ENCODE results near the gene WNT11.

WNT11 gene

GRCh38 chr11:76162336-76163288 is 43.7 kb downstream of the WNT11 start:
- Mint-ChIP-seq H3K4me1 (ENCODE audit: low read depth in 2 of 2) (no peaks in the 10 kb centered on the region), H3K27me3 (peaks cover 0 to 6% of the 10 kb centered on the region in 2 donors), H3K36me3 (ENCODE audit: insufficient read depth) (no peaks in the 10 kb centered on the region), H3K27ac (peak overlapping the region; percentile 35 to 49), H3K4me3 (no peak overlapping the region), H3K9me3 (no peaks in the 10 kb centered on the region)
- ATAC-seq (replicated peaks) (no peak), DNase-seq (no peak)

DNA sequence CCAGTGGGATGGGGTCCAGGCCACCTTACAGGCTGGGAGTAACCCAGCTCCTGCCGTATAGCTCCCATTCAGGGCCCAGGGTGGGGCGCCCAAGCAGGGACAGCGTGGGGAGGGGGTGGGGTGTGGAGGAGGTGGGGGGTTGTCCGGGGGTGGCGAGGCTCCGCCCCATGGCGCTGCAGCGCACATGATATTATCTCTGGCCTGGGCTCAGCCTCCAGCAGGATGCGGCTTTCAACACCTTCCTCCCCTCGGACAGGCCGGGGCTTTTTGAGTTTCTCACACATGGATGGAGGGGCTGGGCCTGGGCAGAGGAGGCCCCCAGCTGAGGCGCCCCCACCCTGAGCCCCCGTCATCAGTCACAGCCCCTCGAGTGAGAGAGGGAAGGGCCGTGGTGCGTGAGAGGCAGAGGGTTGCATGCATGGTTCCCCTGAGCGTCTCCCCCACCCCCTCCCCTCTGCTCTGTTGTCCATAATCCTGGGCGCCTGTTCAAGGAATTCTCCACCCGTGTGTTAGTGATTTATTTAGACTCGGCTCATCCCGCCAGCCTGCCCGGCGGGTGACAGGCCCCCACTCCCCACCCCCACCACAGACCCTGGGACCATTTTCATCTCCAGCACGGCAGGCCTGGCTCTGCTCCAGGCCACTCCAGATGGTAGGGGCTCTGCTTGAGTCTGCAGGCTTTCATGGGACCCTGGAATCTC is 44.9 kb downstream of the WNT11 start:
- no peaks in the 10 kb centered on the region for H3K4me1 Mint-ChIP-seq (ENCODE audit: low read depth in 2 of 2)
- peaks cover 0 to 6% of the 10 kb centered on the region in 2 donors for H3K27me3 Mint-ChIP-seq
- no peak overlapping the region for H3K4me3 Mint-ChIP-seq
- no peaks in the 10 kb centered on the region for H3K36me3 Mint-ChIP-seq (ENCODE audit: insufficient read depth)
- peak overlapping the region in 1 of 2 donors; percentile 35 for H3K27ac Mint-ChIP-seq
- no peaks in the 10 kb centered on the region for H3K9me3 Mint-ChIP-seq
- DNase-seq: no peak
- peak; percentile 64 for ATAC-seq (replicated peaks)

DNA sequence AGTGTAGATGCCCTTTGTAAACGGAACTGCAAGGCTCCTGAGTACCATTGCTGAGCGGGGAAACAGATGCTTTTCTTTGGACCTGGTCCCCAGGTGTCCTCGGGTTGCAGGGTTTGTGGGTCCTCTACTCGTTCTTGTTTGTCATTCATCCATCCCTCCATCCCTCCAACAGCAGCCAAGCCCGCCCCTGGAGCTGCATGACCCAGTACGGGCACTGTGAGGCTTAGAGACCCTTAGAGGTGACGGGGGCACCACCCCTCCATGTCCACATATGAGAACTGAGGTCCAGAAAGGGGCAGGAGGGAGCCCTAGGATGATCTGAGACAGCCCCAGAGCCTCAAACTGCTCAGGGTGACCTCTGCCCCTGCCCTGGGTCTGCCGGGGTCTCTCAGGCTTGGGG is 45.4 kb downstream of the WNT11 start:
- no peaks in the 10 kb centered on the region for H3K9me3 Mint-ChIP-seq
- H3K36me3 Mint-ChIP-seq (ENCODE audit: insufficient read depth): no peaks in the 10 kb centered on the region
- no peak for DNase-seq
- no peak overlapping the region for H3K27ac Mint-ChIP-seq
- no peak for ATAC-seq (replicated peaks)
- no peak overlapping the region for H3K4me3 Mint-ChIP-seq
- no peaks in the 10 kb centered on the region for H3K4me1 Mint-ChIP-seq (ENCODE audit: low read depth in 2 of 2)
- peaks cover 0 to 6% of the 10 kb centered on the region in 2 donors for H3K27me3 Mint-ChIP-seq

DNA sequence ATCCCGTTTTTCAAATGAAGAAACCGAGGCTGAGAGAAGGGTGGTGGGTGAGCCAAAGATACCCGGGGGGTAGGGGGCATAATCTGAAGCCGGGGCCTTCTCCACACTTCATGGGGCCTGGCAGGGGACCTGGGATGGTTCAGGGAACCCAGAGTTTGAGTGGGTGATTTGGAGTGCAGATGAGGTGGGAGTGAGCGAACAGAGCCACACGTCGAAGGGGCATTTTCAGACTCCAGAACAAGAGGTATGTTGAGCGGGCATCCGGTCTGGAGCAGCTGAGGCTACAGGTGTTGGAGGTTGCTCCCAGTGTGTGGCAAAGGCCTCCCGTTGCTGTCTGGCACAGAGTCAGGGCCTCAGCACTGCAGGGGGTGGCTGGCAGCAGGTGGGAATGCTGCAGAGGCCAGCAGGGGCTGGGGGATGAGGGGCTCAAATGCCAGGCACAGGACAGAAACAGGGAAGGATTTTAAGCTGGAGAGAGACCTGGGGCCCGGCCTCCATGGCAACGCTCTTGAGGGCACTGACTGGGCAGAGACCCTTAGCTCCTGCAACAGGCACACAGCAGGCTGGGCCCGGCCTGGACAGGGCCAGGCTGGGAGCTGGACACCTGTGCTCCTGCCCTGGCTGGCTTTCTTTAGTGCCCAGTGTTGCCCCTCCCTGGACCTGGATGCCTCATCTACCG is 46.2 kb downstream of the WNT11 start:
- Mint-ChIP-seq H3K27me3 (peaks cover 0 to 6% of the 10 kb centered on the region in 2 donors), H3K36me3 (ENCODE audit: insufficient read depth) (no peaks in the 10 kb centered on the region), H3K27ac (peak overlapping the region in 1 of 2 donors; percentile 49), H3K4me1 (ENCODE audit: low read depth in 2 of 2) (no peaks in the 10 kb centered on the region), H3K4me3 (no peak overlapping the region), H3K9me3 (no peaks in the 10 kb centered on the region)
- no peak for DNase-seq
- no peak for ATAC-seq (replicated peaks)

- DNase-seq: no peak
- H3K4me3 Mint-ChIP-seq: no peak overlapping the region
- no peaks in the 10 kb centered on the region for H3K9me3 Mint-ChIP-seq
- peaks cover 0 to 6% of the 10 kb centered on the region in 2 donors for H3K27me3 Mint-ChIP-seq
- no peak for ATAC-seq (replicated peaks)
- H3K36me3 Mint-ChIP-seq (ENCODE audit: insufficient read depth): no peaks in the 10 kb centered on the region
- peak overlapping the region in 1 of 2 donors; percentile 49 for H3K27ac Mint-ChIP-seq
- peaks cover 0 to 2% of the 10 kb centered on the region in 2 donors for H3K4me1 Mint-ChIP-seq (ENCODE audit: low read depth in 2 of 2)
Observed at GRCh38 chr11:76159303-76159937, 46.9 kb downstream of the WNT11 start.

DNA sequence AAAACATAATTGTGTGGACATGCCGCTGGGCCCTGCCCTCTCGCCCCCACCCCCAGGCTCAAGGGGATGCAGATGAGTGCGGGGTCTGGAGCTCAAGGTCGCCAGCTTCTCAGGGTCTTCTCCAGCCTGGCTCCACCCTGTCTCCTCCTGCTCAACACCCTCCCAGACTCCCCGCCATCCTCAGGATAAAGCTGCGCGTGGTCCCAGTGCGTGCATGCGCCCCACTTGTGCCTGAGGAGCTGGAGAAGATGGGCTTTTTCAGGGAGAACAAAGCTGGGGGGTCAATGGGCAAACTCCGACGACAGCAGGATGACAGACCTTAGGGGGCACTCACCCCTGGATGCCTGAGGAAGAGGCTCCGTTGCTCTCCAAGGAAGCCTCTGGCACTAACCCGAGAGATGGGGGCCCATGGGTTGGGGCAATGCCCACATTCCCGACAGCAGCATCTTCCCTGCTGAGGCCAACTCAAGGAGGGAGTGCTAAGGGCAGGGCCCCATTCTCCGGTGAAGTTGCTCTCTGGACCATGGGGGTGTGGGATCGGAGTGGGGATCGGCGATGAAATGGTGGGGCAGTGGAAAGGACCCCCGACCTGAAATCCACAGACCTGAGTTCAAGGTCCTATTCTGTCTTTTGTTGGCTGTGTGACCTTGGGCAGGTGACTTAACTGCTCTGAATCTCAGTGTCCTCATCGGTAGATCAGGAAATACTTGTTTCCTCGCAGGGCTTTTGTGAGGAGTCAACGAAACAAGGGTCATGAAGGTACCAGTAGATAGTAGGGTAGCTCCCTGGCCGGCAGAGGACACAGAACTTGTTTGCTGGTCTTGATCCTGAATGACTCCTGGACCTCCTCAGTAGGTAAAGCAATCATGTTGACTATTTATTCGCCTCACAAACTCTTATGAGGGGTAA is 47.7 kb downstream of the WNT11 start:
- no peaks in the 10 kb centered on the region for H3K36me3 Mint-ChIP-seq (ENCODE audit: insufficient read depth)
- no peak overlapping the region for H3K27ac Mint-ChIP-seq
- peaks cover 0 to 1% of the 10 kb centered on the region in 2 donors for H3K27me3 Mint-ChIP-seq
- DNase-seq (no peak), ATAC-seq (replicated peaks) (no peak)
- H3K4me1 Mint-ChIP-seq (ENCODE audit: low read depth in 2 of 2): peaks cover 4 to 8% of the 10 kb centered on the region in 2 donors
- no peaks in the 10 kb centered on the region for H3K9me3 Mint-ChIP-seq
- H3K4me3 Mint-ChIP-seq: no peak overlapping the region

DNA sequence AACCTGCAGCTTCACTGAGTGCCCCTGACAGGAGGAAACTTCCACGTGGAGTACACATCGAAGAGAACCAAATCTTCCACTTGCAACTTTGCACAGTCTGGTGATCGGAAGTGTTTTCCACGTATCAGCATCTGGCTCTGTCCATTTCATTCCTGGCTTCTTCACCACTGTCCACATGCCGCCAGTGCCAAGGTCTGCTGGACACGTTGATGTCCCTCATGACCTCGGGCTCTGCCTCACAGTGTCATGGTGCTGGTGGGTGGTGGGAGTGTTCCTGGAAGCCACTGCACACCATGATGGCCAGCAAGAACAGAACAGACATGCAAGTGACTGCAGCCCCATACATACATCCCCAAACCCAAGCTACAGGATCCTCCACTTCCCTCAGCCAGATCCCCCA is 48.4 kb downstream of the WNT11 start:
- DNase-seq (no peak), ATAC-seq (replicated peaks) (no peak)
- Mint-ChIP-seq H3K9me3 (no peaks in the 10 kb centered on the region), H3K4me1 (ENCODE audit: low read depth in 2 of 2) (peaks cover 11 to 16% of the 10 kb centered on the region in 2 donors), H3K27ac (no peak overlapping the region), H3K4me3 (no peak overlapping the region), H3K27me3 (no peaks in the 10 kb centered on the region), H3K36me3 (ENCODE audit: insufficient read depth) (no peaks in the 10 kb centered on the region)

- ATAC-seq (replicated peaks): no peak
- H3K27me3 Mint-ChIP-seq: no peaks in the 10 kb centered on the region
- DNase-seq: no peak
- no peak overlapping the region for H3K4me3 Mint-ChIP-seq
- no peaks in the 10 kb centered on the region for H3K9me3 Mint-ChIP-seq
- no peaks in the 10 kb centered on the region for H3K36me3 Mint-ChIP-seq (ENCODE audit: insufficient read depth)
- peaks cover 18 to 24% of the 10 kb centered on the region in 2 donors for H3K4me1 Mint-ChIP-seq (ENCODE audit: low read depth in 2 of 2)
- H3K27ac Mint-ChIP-seq: no peak overlapping the region
Observed at GRCh38 chr11:76156971-76157427, 49.3 kb downstream of the WNT11 start.

DNA sequence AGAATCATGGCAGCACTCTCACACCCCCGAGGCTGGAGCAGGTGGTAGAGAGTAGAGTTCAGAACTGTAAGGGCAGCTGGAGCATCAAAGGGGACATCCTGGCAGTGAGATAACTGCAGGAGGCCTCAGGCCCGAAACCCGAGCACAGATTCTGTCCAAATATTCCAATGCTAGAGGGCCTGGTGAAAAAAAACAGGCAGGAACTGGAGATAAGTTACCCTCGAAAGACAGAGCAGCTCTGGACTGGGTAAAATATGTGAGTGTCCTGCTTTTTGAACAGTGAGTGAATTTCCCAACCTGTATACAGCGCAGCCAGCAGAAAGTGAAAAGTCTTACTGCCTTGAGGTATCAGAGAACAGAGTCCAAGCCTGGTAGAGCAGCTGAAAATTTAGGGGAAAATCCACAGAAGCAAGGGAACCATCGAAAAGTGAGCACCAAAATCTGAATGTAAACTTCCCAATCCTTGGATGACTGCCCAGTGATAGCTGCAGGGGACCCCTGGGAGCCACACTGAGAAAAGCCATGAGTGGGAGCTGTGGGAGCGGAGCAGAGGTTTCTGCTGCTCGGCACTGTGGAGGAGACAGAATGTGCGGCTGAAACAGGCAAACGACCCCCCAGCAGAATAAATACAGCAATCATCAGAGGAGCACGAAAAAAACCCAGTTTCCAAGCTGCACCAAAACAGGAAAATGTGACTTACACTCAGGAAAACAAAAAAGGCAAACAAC is 50.6 kb downstream of the WNT11 start:
- ATAC-seq (replicated peaks): no peak
- no peak overlapping the region for H3K4me3 Mint-ChIP-seq
- H3K27ac Mint-ChIP-seq: no peak overlapping the region
- no peaks in the 10 kb centered on the region for H3K9me3 Mint-ChIP-seq
- H3K36me3 Mint-ChIP-seq (ENCODE audit: insufficient read depth): no peaks in the 10 kb centered on the region
- H3K27me3 Mint-ChIP-seq: no peaks in the 10 kb centered on the region
- H3K4me1 Mint-ChIP-seq (ENCODE audit: low read depth in 2 of 2): peaks cover 28 to 32% of the 10 kb centered on the region in 2 donors
- DNase-seq: no peak

GRCh38 chr11:76153571-76153923 is 52.8 kb downstream of the WNT11 start:
- Mint-ChIP-seq H3K9me3 (no peaks in the 10 kb centered on the region), H3K27me3 (no peaks in the 10 kb centered on the region), H3K36me3 (ENCODE audit: insufficient read depth) (no peaks in the 10 kb centered on the region), H3K4me3 (peak overlapping the region; percentile 77 to 84), H3K4me1 (ENCODE audit: low read depth in 2 of 2) (peaks cover 28 to 32% of the 10 kb centered on the region in 2 donors), H3K27ac (peak overlapping the region; percentile 86)
- no peak for DNase-seq
- no peak for ATAC-seq (replicated peaks)

- Mint-ChIP-seq H3K27me3 (no peaks in the 10 kb centered on the region), H3K27ac (peak overlapping the region; percentile 86), H3K9me3 (no peaks in the 10 kb centered on the region), H3K4me1 (ENCODE audit: low read depth in 2 of 2) (peaks cover 28 to 32% of the 10 kb centered on the region in 2 donors), H3K4me3 (peak overlapping the region; percentile 77 to 84), H3K36me3 (ENCODE audit: insufficient read depth) (no peaks in the 10 kb centered on the region)
- peak; percentile 29 to 35 (median 32) for DNase-seq
- ATAC-seq (replicated peaks): peak; percentile 81
Observed at GRCh38 chr11:76152741-76153570, 53.3 kb downstream of the WNT11 start.
